A549 (cell line): Measurements from ENCODE around the gene PEPD. TPM values are rescaled to one million over a fixed set of nuclear protein-coding genes. Genes with fewer than 3 reads are reported as not detected.
"Not testable (repeated sequence)": the region's sequence is repeated elsewhere in the genome, so short reads cannot be mapped to it uniquely, and the experiment has no call there.

Experiments
- ATAC-seq, 2 experiments: fragments of 200-7000 bp in 1 of 2; fragments of >200 bp in 1 of 2; cut with Nextera tagmentation in 1 of 2; cut with Tn5 transposase in 1 of 2; 3 replicates each; pipeline versions ENCODE4 v1.8.0 to v1.9.1; 2018 to 2020; ENCODE audit warnings: mild to moderate bottlenecking in 1 of 2, moderate library complexity in 1 of 2
- CTCF ChIA-PET: fragments of 300-600 bp; sonication (Branson Sonifier 250); formaldehyde crosslinking; extraction: SDS; loops from one replicate; lab custom pipeline; 2021; ENCODE audit warnings: antibody characterized with exemption, inconsistent platforms; lab: Yijun Ruan, JAX
- POLR2A ChIA-PET: fragments of 350-600 bp; formaldehyde crosslinking; extraction: SDS; loops from one replicate; lab custom pipeline; 2021; ENCODE audit warnings: antibody characterized with exemption, inconsistent platforms; lab: Yijun Ruan, JAX
- DNase-seq, 2 experiments: peaks; one replicate each; pipeline versions ENCODE4 v3.0.0 to v3.0.0-alpha.2; 2011 to 2016; ENCODE audit warnings: low read depth in 1 of 2, low spot score in 1 of 2
- FAIRE-seq: peaks from 2 replicates; lab custom pipeline; 2011; peaks lifted over from hg19 to GRCh38; lab: Jason Lieb, UNC
- H3K27ac ChIP-seq, 2 experiments: fragments of >200 bp; sonication (Bioruptor Twin); formaldehyde crosslinking; 3 replicates each; pipeline ENCODE4 v1.5.1; 2016 to 2017
- H3K4me1 ChIP-seq: fragments of >200 bp; sonication (Bioruptor Twin); formaldehyde crosslinking; 3 replicates; pipeline ENCODE4 v1.6.1; 2016
- H3K4me2 ChIP-seq: fragments of >200 bp; sonication (Bioruptor Twin); formaldehyde crosslinking; 3 replicates; pipeline ENCODE4 v1.6.1; 2016
- H3K4me3 ChIP-seq: fragments of >200 bp; sonication (Bioruptor Twin); formaldehyde crosslinking; 3 replicates; pipeline ENCODE4 v1.5.1; 2016
- H3K9me3 ChIP-seq: fragments of >200 bp; sonication (Bioruptor Twin); formaldehyde crosslinking; 3 replicates; pipeline ENCODE4 v1.6.1; 2016
- BHLHE40 ChIP-seq: IDR thresholded peaks from 2 replicates; pipeline ENCODE4 v1.6.1; 2012; ENCODE audit warnings: low read depth, low read length, inconsistent platforms
- CBX8 ChIP-seq: fragments of 200-600 bp; sonication (generic); IDR thresholded peaks from 2 replicates; pipeline ENCODE4 v1.6.1; 2016
- CEBPB ChIP-seq, 2 experiments: fragments of >200 bp in 1 of 2; sonication (Bioruptor Twin) in 1 of 2; formaldehyde crosslinking in 1 of 2; IDR thresholded peaks; 2 replicates each; pipeline ENCODE4 v1.6.1; 2012 to 2016
- FOSB ChIP-seq: fragments of 250-450 bp; sonication (Bioruptor Pico); IDR thresholded peaks from 2 replicates; pipeline ENCODE4 v1.5.0; 2020; ENCODE audit warnings: mild to moderate bottlenecking, moderate library complexity
- GATA3 ChIP-seq: IDR thresholded peaks from 2 replicates; pipeline ENCODE4 v1.6.1; 2012; ENCODE audit warnings: borderline replicate concordance
- HOXA7 ChIP-seq: fragments of 250-450 bp; sonication (Bioruptor Pico); IDR thresholded peaks from 2 replicates; pipeline ENCODE4 v1.5.0; 2020; ENCODE audit warnings: mild to moderate bottlenecking, moderate library complexity
- HOXB13 ChIP-seq: fragments of 250-450 bp; sonication (Bioruptor Pico); IDR thresholded peaks from 2 replicates; pipeline ENCODE4 v1.5.0; 2020; ENCODE audit warnings: low read depth, mild to moderate bottlenecking, moderate library complexity
- HOXB5 ChIP-seq: fragments of 250-450 bp; sonication (Bioruptor Pico); IDR thresholded peaks from 2 replicates; pipeline ENCODE4 v1.5.0; 2020; ENCODE audit warnings: mild to moderate bottlenecking, moderate library complexity
- JUNB ChIP-seq: fragments of >200 bp; sonication (Bioruptor Twin); formaldehyde crosslinking; IDR thresholded peaks from 2 replicates; pipeline ENCODE4 v1.6.1; 2016
- MAZ ChIP-seq: fragments of 150-350 bp; IDR thresholded peaks from 2 replicates; pipeline ENCODE4 v1.6.1; 2014; ENCODE audit warnings: antibody characterized with exemption, low read depth, low read length, borderline replicate concordance
- NFE2L2 ChIP-seq: fragments of 150-350 bp; conservative IDR thresholded peaks from 2 replicates; pipeline ENCODE4 v1.6.1; 2014; ENCODE audit warnings: low read length
- POLR2AphosphoS2 ChIP-seq: conservative IDR thresholded peaks from 2 replicates; pipeline ENCODE4 v1.6.1; 2012; ENCODE audit warnings: low read length, improper control_type of control experiment, inconsistent platforms
- REST ChIP-seq: fragments of 200-600 bp; sonication (generic); IDR thresholded peaks from 2 replicates; pipeline ENCODE4 v1.6.1; 2016; ENCODE audit warnings: antibody characterized with exemption, mild to moderate bottlenecking, moderate library complexity
- SREBF2 ChIP-seq: fragments of 450-650 bp; IDR thresholded peaks from 2 replicates; pipeline ENCODE4 v1.6.1; 2014; ENCODE audit warnings: mild to moderate bottlenecking, moderate library complexity
- TP53 ChIP-seq: fragments of 250-450 bp; sonication (Bioruptor Pico); IDR thresholded peaks from 2 replicates; pipeline ENCODE4 v1.5.0; 2021; ENCODE audit warnings: mild to moderate bottlenecking, moderate library complexity
- ZNF302 ChIP-seq: fragments of 250-450 bp; sonication (Bioruptor Pico); IDR thresholded peaks from 2 replicates; pipeline ENCODE4 v1.9.0; 2021; ENCODE audit warnings: inconsistent platforms, mild to moderate bottlenecking, moderate library complexity
- WGBS: methylation state at CpG from one replicate; pipeline ENCODE4 v1.1.6; 2017; ENCODE audit errors: missing lambda C conversion rate; 5-methylcytosine and 5-hydroxymethylcytosine counted together
- polyA plus RNA-seq, 4 experiments: library from polyadenylated mRNA; depleted of rRNA in 3 of 4; stranded (reverse); fragments of >200 nt; fragmentation: RNase III in 1 of 4; extraction: RNeasy Plus Mini Kit Qiagen cat#74134 plus additional on column Dnase treatment in 1 of 4; gene quantifications; 2 replicates in 3 of 4; 3 replicates in 1 of 4; pipeline ENCODE4 v1.2.3, GENCODE V29; 2011 to 2017
- TF ChIP-seq, protein P1 (sequence below): fragments of >200 bp; sonication (Bioruptor Twin); formaldehyde crosslinking; IDR thresholded peaks from 2 replicates; pipeline ENCODE4 v1.6.1; 2016

PEPD gene
- polyA plus RNA-seq, 2 of the 4 experiments (the other 2 are of a cell fraction) = 85.5 to 100 TPM

- TF ChIP-seq REST = no peak
- TF ChIP-seq CBX8 = no peak
- no peak for TF ChIP-seq SREBF2
- TF ChIP-seq JUNB = no peak
- peak; percentile 63; the same call in 1 of the 2 replicates for TF ChIP-seq NFE2L2
- TF ChIP-seq CEBPB (IDR thresholded peaks at IDR 0.05) = no peak
- TF ChIP-seq GATA3 = no peak
- TF ChIP-seq, all 56 proteins: peak for 2
These were observed 37.3 kb downstream of the PEPD start (continued) for GRCh38 chr19:33484226-33484774.

GRCh38 chr19:33482476-33482875 is 39.1 kb downstream of the PEPD start:
- H3K4me2 ChIP-seq = no peak overlapping the region
- WGBS = 54% methylated on average over 3 of the region's 3 CpGs
- CTCF ChIA-PET = interaction anchor here (0.6 kb wide), 1 partner anchor 144 kb away, joined by 3 read pairs; no protein-coding TSS in a partner anchor
- no peak for FAIRE-seq
- H3K4me3 ChIP-seq = no peak overlapping the region
- POLR2A ChIA-PET = no interaction called here
- H3K9me3 ChIP-seq = peaks cover 10% of the 10 kb centered on the region; the same call in 2 of the 3 replicates
- TF ChIP-seq ZNF302 (CRISPR knock-in tag) (no peak), CEBPB (IDR thresholded peaks at IDR 0.05) (no peak), HOXB5 (CRISPR knock-in tag) (no peak)
- TF ChIP-seq, protein P1, sequence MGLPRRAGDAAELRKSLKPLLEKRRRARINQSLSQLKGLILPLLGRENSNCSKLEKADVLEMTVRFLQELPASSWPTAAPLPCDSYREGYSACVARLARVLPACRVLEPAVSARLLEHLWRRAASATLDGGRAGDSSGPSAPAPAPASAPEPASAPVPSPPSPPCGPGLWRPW = no peak
- no peaks in the 10 kb centered on the region for H3K4me1 ChIP-seq
- ATAC-seq = no peak
- no peak for DNase-seq
- H3K27ac ChIP-seq = no peak overlapping the region

GRCh38 chr19:33481863-33482262 is 39.7 kb downstream of the PEPD start:
- TF ChIP-seq FOSB (CRISPR knock-in tag) = no peak
- TF ChIP-seq HOXA7 (CRISPR knock-in tag) = no peak
- no peak for TF ChIP-seq GATA3
- no peak for TF ChIP-seq MAZ
- TF ChIP-seq BHLHE40 = no peak
- TF ChIP-seq HOXB13 (CRISPR knock-in tag) = no peak
- no peak for TF ChIP-seq TP53 (CRISPR knock-in tag)
- TF ChIP-seq POLR2AphosphoS2 = no peak
- TF ChIP-seq, all 56 proteins: peak for 0
- no peak overlapping the region for H3K4me2 ChIP-seq
- FAIRE-seq = no peak
- ATAC-seq = no peak
- ChIA-PET POLR2A (no interaction called here), CTCF (interaction anchor here (0.6 to 0.7 kb wide), 2 partner anchors 20 to 145 kb away, joined by 3 read pairs; no protein-coding TSS in a partner anchor)
- no peak for DNase-seq
- H3K27ac ChIP-seq = no peak overlapping the region
- WGBS = 81% methylated on average over 4 of the region's 4 CpGs
- peaks cover 10% of the 10 kb centered on the region; the same call in 2 of the 3 replicates for H3K9me3 ChIP-seq
- no peaks in the 10 kb centered on the region for H3K4me1 ChIP-seq
- H3K4me3 ChIP-seq = no peak overlapping the region

DNA sequence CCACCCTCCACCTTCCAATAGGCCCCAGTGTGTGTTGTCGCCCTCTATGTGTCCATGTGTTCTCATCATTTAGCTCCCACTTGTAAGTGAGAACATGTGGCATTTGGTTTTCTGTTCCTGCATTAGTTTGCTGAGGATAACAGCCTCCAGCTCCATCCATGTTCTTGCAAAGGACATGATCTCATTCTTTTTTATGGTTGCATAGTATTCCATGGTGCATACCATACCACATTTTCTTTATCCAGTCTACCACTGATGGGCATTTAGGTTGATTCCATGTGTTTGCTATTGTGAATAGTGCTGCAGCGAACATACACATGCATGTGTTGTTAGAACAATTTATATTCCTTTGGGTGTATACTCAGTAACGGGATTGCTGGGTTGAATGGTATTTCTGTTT is 42.0 kb downstream of the PEPD start:
- ATAC-seq, H3K4me1 ChIP-seq, H3K27ac ChIP-seq, POLR2A ChIA-PET, H3K4me2 ChIP-seq, DNase-seq, FAIRE-seq, H3K4me3 ChIP-seq: not testable (repeated sequence)
- CTCF ChIA-PET = interaction anchor here (1.1 to 3.1 kb wide), 2 partner anchors 64 to 290 kb away, joined by 3 to 7 read pairs; no protein-coding TSS in a partner anchor
- peaks cover 10% of the 10 kb centered on the region; the same call in 2 of the 3 replicates for H3K9me3 ChIP-seq
- 86% methylated on average over 3 of the region's 3 CpGs for WGBS
